HG03060 (cell line): Measurements from ENCODE around the gene PRPF6.

Source experiments
- ATAC-seq: cut with Tn5 transposase; IDR thresholded peaks from one replicate; pipeline ENCODE4 v1.9.1; 2021; ENCODE audit warnings: low read depth, moderate number of reproducible peaks; ENCODE audit not compliant: unreplicated experiment

Gene PRPF6

GRCh38 chr20:63945031-63945658 is 35.8 kb upstream of the PRPF6 start:
- ATAC-seq, result no peak

DNA sequence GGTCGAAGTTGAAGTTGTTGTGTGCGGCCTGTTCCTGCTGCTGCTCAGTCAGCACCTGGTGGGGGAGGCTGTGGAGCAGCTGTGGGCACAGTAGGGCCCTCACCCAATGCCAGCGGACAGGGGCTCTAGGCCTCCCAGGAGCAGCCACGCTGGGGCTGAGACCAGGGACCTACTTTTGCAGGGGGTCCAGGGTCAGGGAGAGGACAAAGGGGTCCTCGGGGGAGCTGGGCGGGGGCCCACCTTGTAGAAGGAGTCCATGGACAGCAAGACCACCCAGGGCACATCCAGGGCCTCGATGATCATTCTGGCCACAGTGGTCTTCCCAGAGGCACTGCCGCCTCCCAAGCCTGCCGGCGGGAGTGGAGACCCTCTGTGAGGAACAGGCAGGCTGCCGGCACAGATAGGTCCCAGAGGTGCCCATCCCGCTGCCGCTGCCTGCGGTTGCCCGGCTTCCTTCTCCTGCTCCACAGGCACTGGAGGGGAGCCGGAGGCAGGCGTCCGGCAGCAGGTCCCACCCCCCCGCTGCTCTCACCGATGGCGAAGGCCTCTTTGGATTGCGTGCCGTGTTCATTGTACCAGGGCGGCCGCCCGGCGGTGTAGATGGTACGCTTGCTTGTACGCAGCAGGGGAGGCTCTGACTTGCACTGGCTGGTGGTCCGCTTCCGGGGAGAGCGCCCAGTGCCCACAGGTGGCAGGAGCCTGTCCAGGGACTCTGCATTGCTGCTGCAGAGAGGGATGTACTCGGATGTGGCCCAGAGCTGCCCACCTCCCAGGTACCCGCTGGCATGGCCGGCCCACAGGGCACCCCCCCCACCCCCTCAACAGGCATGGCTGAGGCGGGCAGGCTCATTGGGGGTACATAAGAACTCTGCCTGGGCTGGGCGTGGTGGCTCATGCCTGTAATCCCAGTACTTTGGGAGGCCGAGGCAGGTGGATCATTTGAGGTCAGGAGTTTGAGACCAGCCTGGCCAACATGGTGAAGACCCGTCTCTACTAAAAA is 34.7 kb upstream of the PRPF6 start:
- no peak for ATAC-seq

DNA sequence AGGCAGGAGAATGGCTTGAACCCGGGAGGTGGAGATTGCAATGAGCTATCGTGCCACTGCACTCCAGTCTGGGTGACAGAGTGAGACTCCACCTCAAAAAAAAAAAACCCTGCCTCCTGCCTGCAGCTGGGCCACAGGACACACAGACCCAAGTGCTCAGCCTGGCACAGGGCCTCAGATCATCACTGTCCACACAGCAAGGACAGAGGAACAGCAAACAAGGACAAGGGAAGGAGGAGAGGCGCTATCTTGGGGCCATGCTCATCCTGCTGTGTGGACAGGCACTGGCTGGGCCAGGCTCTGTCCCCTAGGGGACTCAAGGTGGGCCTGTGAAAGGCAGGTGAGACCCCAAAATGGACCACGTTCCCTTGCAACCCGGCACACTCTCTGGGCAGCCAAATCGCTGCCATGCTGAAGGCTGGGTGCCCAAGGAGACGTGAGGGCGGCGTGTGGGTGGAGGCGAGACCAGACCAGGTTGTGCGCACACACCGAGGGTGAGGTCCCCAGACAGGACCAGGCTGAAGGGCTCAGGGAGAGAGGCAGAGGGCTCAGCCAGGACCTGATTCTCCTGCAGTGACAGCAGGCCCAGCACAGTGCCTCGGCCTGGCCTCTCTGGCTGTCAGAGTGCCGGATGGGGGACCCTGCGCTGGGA is 33.8 kb upstream of the PRPF6 start:
- no peak for ATAC-seq

DNA sequence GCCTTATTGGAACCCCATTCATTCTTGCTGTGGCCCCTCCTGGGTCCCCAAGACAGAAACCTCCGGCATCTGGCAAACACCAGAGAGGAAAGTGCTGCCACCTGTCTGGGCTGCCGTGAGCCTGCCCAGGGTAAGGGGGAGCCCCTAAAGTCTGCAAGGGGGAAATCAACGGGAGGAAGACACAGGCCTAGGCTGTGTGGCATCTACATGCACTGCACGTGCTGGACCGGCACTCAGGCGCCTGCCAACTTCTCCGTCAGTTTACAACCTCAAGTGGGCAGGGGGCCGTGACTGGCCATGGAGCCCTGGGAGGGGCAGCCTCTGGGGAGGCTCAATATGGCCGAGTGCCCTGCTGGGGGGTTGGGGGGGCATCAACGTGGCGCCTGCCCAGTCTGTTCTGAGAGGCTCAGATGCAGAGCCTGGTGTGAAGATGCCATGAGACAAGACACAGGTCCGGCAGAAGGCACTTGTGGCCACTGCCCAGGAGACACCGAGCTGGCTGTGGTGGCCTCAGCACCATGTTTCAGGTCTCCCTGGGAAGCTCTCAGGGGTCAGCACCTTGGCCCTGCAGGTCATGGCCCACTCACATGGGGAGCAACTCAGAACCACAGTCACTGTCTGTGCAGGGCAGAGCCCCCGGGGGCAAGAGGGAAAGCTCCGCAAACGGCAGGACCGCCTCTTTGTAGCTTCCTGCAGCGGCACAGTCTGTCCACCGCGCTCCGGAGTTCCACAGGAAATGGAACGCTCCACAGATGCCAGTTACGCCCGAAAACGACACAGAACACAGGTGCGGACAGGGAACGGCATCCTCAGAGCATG is 33.1 kb upstream of the PRPF6 start:
- ATAC-seq, result no peak

GRCh38 chr20:63950701-63951397 is 30.1 kb upstream of the PRPF6 start:
- ATAC-seq, result no peak

GRCh38 chr20:63951398-63952209 is 29.3 kb upstream of the PRPF6 start:
- no peak for ATAC-seq

DNA sequence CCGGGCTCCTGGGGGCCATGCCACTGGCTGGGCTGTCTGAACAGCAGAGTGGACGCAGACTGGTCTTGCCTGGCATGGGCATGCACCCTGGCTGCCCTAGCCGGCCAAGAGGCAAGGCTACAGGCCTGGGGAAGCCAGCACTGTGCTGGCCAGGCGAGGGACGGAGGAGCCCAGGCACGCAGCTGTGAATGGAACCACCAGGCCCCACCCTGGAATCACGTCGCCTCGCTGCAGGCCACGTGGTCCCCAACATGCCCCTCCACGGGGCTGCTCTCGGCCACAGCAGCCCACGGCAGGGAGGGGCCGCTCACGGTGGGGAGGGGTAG is 28.8 kb upstream of the PRPF6 start:
- no peak for ATAC-seq

DNA sequence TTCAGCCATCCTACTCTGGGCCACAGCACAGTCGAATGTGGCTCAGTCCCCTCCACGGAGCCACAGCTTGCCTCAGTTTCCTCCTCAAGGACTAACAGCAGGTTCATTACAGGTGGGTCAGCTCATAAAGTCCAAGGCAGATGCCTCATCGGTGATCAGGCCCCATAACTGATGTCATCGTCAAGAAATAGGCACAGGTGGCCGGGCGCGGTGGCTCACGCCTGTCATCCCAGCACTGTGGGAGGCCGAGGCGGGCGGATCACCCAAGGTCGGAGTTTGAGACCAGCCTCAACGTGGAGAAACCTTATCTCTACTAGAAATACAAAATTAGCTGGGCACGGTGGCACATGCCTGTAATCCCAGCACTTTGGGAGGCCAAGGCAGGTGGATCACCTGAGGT is 28.2 kb upstream of the PRPF6 start:
- ATAC-seq, result no peak

GRCh38 chr20:63953764-63954429 is 27.0 kb upstream of the PRPF6 start:
- no peak for ATAC-seq

DNA sequence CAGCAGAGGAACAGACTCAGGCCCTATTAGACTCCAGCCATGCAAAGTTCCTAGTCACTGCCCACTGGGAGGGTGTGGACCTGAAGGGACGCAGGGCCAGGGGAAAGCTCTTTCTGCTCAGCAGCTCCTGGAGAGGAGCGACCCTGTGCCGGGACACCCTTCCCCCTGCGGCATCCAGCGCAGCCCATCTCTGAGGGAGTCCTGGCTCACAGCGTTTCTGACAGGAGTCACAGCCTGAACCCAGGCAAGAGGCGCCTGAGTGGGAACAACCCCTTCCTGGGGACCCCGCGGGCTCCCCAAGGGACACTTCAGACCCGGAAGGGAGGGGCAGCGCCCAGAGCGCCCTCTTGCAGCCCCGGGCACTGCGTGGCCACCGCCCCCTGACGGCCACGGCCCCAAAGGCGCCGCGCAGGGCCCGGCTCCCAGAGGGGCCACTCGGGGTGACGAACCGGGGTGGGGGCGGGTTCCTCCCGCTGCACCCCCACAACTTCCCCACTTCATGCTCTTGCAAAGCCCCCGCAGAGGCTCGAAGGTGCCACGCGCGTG is 25.6 kb upstream of the PRPF6 start:
- ATAC-seq, result no peak

GRCh38 chr20:63955827-63956663 is 24.9 kb upstream of the PRPF6 start, which contains the start of gene UCKL1:
UCKL1 (minus strand) TSS chr20:63956416; CDS start chr20:63956372, 44 bp downstream.
- peak; percentile 42 for ATAC-seq

DNA sequence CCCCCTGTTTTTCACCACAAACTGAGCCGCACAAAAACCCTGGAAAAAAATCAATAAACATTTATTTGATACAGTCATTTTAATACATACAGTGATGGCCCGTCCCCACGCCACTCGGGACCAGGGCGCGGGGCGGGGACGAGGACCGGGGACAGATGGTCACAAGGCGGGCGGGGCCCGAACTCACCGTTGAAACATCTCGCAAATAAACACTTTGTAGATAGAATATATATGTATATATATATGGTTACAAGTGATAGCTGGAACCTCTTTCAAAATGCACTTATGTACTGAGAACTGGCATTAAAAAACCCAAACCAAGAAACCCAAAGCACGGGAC is 24.3 kb upstream of the PRPF6 start:
- ATAC-seq, result peak; percentile 3

DNA sequence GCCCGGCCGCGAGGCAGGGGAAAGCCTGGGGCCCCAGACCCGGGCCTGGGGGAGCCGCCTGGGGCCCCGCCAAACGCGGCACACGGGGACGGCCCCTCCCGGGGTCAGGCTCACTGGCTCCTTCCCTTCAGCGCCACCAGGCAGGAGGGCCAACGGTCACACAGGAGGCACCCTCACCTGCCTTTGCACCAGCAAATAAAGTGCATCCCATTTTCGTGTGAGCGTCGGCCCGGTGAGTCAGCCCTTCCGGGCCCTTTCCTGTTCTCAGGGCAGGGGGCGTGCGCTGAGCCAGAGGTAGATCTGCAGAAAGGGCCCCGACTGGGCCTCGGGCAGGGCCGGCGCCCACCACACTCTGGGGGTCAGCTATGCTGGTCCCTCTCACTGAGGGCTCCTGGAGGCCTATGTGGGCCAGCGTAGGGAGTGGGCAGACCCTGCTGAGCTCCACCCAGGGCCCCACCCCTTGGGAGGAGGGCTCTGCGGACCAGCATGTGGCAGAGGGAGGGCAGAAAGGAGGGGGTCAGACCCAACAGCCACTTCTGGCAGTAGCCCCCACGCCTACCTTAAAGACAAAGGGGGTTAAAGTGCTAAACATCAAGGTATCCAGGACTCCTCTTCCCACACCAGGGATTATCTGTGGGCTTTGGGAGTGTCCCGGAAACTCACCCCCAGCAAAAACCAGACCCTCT is 23.8 kb upstream of the PRPF6 start:
- ATAC-seq, result peak; percentile 15

DNA sequence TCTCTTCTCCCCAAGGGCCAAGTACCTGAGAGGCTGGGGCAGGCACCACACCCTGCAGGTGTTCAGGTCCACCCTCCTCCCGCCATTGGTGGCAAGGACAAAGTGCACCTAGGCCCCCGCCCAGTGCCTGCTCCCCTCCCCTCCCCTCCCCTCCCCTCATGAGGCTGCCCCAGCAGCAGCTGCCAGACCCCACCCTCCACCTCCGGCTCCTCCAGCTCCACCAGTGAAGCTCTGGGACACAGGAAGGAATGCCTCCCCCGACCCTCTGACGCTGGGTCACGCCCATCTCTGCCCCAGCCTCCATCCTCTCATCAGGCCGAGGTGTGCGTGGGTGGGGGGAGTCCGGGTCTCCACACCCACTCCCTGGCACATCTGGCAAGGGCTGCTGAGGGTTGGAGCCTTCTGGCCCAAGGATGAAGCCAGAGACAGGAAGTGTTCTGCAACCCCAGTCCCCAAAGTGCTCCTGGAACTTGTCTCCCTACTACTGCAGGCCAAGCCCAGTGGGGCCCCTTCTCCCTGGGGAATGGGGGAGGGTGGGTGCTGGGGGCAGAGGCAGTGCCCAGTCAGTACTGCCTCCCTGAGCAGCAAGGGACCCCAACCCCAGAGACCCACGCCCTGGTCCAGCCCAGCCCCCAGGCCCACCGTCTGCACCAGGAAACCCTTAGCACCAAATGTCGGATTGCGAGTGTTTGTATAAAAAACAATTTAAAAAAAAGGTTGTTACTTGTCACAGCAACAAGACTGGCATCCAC is 23.1 kb upstream of the PRPF6 start:
- ATAC-seq, result no peak

- no peak for ATAC-seq
Observed at GRCh38 chr20:63958471-63958870, 22.5 kb upstream of the PRPF6 start.

- ATAC-seq, result no peak
Observed at GRCh38 chr20:63958964-63959698, 21.8 kb upstream of the PRPF6 start.
